Stimulated activated CD4-positive, alpha-beta T cell treated with anti-CD3 and anti-CD28 coated beads, Interleukin-4, amount 100 ng/mL, for 48 hours (primary cell): ENCODE results near the gene DLGAP1.
"Not testable (repeated sequence)": the region's sequence is repeated elsewhere in the genome, so short reads cannot be mapped to it uniquely, and the experiment has no call there.

Experiments used
- DNase-seq, 2 donors: peaks; one replicate each; pipeline ENCODE4 v3.0.0-alpha.2; 2020; ENCODE audit warnings: low read depth in 2 of 2

Gene DLGAP1

GRCh38 chr18:4287340-4287739 lies 167.8 kb downstream of the DLGAP1 start:
- not testable (repeated sequence) for DNase-seq

DNA sequence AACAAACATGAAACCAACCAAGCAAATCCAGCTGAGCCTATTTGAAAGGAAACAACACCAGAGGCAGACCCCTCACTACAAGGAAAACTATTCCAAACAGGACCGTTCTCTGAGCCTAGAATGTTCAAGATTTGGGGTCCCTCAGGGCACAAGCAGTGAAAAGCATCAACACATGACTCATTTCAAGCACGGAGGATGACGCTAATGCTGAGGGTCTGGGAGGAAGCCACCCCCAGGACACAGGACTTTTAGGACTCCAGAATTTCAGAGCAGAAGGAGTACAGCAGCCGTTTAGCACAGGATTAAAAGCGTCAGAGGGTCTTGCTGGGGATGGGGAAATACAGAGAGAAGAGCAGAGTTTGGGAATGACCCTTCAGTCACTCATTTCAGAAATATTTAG lies 168.9 kb downstream of the DLGAP1 start:
- DNase-seq = no peak

DNA sequence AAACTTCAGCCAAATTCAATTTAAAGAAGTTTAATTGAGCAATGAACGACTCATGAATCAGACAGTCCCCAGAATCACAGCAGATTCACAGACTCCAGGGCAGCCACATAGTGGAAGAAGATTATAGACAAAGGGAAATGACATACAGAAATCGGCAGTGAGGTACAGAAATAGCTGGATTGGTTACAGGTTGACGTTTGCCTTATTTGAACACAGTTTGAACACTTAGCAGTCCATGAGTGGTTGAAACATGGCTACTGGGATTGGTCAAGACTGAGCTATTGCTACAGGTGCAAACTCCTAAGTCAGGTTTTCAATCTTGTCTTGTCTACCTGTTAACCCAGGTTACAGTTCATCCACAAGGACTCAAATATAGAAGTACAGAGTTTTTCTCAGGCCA lies 169.6 kb downstream of the DLGAP1 start:
- DNase-seq = no peak

DNA sequence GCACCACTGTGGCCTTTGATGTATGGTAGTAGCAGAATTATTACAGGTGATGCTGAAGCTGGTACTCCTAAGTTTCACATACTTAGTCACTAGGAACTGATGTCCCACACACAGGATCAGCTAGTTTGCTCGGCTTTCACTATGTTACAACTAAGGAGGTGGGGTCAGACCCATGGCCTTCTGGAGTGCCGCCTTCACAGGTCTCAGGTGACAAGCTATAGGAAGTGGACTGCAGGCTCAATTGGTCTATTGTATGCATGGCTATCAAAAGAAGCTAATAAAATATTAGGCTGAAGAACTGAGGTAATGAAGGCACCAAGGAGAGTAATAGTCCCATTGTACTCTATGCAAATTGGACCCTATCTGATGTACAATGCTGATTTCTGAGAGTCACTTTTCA lies 170.6 kb downstream of the DLGAP1 start:
- DNase-seq = no peak

- no peak for DNase-seq
Measured at GRCh38 chr18:4283746-4284291, 171.3 kb downstream of the DLGAP1 start.

DNA sequence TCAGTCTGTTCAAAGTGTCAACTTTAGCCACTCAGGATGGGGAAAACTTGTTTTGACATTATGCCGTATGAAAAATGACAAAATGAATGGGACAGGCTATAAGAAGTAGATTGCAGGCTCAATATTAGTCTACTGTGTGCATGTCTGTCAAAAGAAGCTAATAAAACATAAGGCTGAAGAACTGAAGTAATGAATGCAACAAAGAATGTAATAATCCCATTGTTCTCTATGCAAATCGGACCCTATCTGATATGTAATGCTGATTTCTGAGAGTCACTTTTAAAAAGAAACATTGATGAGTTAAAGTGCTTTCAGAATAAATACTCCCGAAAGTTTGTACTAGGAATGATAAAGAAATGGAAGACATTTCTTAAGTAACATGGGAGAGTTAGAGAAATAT lies 172.2 kb downstream of the DLGAP1 start:
- DNase-seq = no peak

DNA sequence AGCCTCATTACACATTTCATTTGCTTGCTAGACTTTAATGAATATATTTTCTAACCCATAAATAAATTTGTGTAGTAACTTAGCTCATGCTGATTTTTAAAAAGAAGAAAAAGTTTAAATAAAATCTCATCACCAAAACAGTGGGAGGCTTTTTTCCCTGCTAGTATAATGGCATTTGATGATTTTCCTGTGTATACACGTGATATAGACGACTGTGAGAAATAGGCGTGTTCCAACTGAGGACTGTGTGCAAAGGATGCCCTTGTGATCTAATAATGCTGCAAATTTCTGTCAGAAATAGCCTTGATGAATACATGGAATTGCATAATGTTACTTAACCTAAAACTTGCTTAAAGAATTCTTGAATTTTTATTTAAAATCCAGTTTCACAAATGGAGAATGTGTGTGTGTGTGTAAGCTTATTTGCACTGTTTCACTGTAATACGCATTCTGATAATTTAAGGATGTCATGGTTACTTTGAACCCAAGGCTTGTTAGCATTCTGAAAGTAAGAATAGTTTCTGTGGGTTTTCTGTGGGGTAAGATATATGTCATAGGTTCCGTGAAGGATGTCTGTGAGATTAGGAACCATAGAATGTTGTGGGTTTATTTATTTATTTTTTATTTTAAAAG lies 178.0 kb downstream of the DLGAP1 start:
- DNase-seq = no peak

GRCh38 chr18:4271952-4272351 lies 183.2 kb downstream of the DLGAP1 start:
- DNase-seq = no peak

GRCh38 chr18:4270988-4271387 lies 184.1 kb downstream of the DLGAP1 start:
- DNase-seq = no peak

- no peak for DNase-seq
Measured at GRCh38 chr18:4270016-4270415, 185.1 kb downstream of the DLGAP1 start.

- DNase-seq = no peak
Measured at GRCh38 chr18:4267641-4268040, 187.5 kb downstream of the DLGAP1 start.

DNA sequence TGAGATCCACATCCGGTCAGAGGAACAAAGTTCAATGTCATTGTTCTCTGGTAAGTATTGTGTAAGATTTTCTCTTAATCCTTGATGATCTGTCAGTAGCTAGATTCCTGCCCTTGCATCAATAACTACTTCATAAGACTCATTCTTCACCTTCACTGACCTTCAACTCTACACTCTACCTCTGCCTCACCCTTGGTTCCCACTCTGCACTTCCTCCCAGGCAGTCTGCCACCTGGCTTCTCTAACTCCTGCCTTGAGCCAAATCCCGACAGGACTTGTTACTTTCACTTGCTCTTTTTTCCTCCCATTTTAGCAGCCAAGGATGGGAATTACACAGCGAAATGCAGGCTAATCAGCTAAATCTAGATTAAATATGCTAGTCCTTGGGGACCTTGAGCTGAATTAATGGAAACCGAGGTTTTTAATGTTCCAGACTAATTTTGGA lies 190.7 kb downstream of the DLGAP1 start:
- no peak for DNase-seq

- no peak for DNase-seq
Measured at GRCh38 chr18:4260107-4260506, 195.0 kb downstream of the DLGAP1 start.

DNA sequence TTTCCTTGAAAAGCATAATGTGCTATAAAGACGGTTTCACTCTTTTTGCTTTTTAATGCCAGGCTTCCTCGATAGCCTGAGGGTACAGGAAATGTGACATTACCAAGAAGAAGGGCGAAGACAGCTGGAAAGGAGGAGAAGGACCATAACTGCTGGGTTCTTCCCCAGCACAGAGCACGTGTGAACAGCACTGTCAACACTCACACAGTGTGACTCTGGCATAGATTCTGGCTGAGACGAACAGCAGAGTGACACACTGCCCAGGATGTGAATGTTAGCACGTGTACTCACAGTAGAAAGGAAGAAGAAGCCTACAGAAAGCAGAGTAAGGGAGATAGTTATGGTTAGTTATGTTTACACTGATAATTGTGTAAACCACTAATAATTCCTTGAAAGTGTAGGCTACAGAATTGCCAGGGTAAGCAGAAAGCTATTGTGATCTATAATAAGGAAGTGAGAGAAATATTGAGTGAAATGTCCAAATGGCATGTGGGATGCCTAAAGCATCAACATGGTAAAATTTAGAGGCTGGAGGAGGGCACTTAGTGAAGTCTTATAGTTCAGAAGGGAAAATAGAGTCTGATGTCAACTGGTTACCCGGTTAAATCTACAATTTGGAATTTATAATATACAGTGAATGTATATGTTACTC lies 198.2 kb downstream of the DLGAP1 start:
- no peak for DNase-seq

- DNase-seq = no peak
Measured at GRCh38 chr18:4254840-4255239, 200.3 kb downstream of the DLGAP1 start.

DNA sequence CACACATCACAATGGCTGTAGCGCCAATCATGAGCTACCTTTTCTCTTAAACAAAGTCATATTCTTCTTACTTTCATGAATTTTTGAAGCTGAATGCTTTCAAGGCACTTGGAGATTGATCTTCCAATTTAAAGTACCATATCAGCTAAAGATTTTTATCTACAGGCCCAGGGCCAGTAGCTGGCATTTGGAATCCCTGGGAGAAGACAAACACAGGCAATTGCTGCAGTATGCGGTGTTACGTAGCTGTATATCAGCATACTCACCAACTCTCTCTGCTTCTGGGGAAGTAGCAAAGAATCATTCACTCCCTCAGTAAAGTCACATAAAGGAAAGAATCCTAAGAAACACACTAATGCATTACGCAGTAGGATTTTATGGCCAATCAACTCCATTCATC lies 202.3 kb downstream of the DLGAP1 start:
- no peak for DNase-seq

DNA sequence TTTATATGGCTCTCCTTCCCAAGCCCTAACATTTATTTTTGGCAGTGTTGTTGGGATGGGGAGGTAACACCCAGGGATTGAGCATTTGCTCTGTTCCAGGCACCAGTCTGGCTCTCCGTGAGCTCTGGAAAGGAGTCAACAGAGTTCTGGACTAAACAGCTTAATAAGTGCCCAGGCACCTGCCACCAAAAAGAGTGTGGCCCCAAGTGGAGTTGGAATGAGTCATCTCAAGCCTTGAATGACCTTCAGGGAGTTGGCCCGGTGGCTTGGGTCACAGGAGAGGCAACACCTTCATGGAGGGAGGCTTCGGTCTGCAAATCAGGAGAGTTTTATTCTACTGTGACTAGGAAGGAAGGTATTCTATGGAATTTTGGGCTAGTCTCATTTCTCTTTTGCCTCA lies 203.2 kb downstream of the DLGAP1 start:
- no peak for DNase-seq

- no peak for DNase-seq
Measured at GRCh38 chr18:4251206-4251605, 203.9 kb downstream of the DLGAP1 start.

DNA sequence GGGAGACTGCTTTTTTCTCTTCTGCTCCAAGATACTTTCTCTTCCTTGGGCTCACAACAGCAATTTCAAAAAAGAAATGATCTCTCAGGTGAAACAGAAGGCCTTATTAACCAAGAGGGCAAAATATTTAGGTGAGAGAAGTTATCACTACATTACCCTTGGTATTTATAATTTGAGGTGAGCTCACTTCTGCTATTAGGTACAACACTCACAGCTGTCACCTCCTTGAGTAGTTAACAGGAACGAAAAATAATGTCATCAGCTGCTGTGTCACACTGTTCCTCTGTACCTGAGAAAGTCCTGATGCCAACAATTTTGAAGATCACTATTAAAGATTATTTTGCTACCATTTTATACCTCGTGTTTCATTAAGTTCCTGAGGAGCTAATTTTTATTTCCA lies 205.0 kb downstream of the DLGAP1 start:
- DNase-seq = no peak

DNA sequence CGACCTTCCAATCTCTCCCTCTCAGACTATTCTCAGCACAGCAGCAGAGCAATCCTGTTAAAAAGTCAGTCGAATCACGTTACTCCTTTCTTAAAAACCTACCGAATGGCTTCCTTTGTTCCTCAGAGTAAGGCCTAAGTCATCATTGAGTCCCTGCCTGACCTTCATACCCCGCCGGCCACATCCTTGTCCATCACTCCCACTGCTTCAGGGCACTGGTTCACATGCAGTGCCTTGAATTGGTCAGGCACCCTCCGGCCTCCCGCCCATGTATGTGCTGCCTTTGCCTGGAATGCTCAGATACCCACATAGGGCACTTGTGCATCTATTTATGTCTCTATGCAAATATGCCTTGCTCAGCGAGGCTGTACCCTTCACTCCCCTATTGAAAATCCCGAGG lies 206.4 kb downstream of the DLGAP1 start:
- no peak for DNase-seq

DNA sequence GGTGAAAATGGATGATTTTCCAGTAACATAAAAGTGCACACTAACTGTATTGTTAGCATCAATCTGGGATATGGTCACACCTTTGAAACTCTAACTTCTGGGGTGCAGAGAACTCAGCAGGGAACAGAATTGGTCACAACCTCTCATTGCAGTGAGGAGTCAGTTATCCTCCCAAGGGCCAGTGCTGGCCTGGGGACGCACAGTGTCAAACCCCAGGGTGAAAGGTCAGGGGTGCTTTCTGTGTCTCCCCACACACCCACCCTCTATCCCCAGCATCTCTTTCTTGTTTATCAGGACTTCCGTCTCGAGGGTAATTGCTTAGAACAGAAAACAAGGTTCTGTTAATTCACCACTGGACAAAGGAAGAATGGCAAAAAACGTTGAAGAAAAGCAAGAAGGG lies 208.7 kb downstream of the DLGAP1 start:
- DNase-seq = no peak

- DNase-seq = no peak
Measured at GRCh38 chr18:4245456-4245855, 209.7 kb downstream of the DLGAP1 start.

- DNase-seq = no peak
Measured at GRCh38 chr18:4242431-4243161, 212.5 kb downstream of the DLGAP1 start.
